Tibial nerve (tissue), 4 donors: ENCODE data around the gene OOSP2. TPM values are rescaled to one million over a fixed set of nuclear protein-coding genes. Genes with fewer than 3 reads are reported as not detected.

Experiments used
- DNase-seq, 2 donors: peaks; one replicate each; pipeline ENCODE4 v3.0.0-alpha.2; 2019; ENCODE audit warnings: low spot score in 2 of 2
- H3K27ac ChIP-seq, 4 donors: fragments of 200-600 bp; sonication (generic) in 3 of 4; one replicate each; pipeline ENCODE4 v1.5.1; 2017 to 2019; ENCODE audit warnings: mild to moderate bottlenecking in 1 of 4
- H3K27me3 ChIP-seq, 2 donors: fragments of 200-600 bp; sonication (generic) in 1 of 2; one replicate each; pipeline versions ENCODE4 v1.5.1 to v1.6.0; 2017 to 2019
- H3K36me3 ChIP-seq, 3 donors: fragments of 200-600 bp; sonication (generic); one replicate each; pipeline ENCODE4 v1.5.1; 2018 to 2019
- H3K4me1 ChIP-seq, 4 donors: fragments of 200-600 bp; sonication (generic) in 3 of 4; one replicate each; pipeline ENCODE4 v1.5.1; 2017 to 2019
- H3K4me3 ChIP-seq, 4 donors: fragments of 200-600 bp; sonication (generic) in 3 of 4; one replicate each; pipeline ENCODE4 v1.5.1; 2017 to 2019; ENCODE audit warnings: mild to moderate bottlenecking in 1 of 4, moderate library complexity in 1 of 4
- H3K9me3 ChIP-seq, 4 donors: fragments of 200-600 bp; sonication (generic) in 3 of 4; one replicate each; pipeline ENCODE4 v1.5.1; 2017 to 2019
- CTCF ChIP-seq, 5 experiments: fragments of 200-600 bp in 3 of 5; fragments of 450-650 bp in 2 of 5; sonication (generic) in 3 of 5; IDR thresholded peaks; one replicate each; pipeline ENCODE4 v1.5.1; 2016 to 2019; ENCODE audit warnings: antibody characterized with exemption in 5 of 5, mild to moderate bottlenecking in 3 of 5, moderate library complexity in 2 of 5
- EP300 ChIP-seq, 2 donors: sonication (generic); formaldehyde crosslinking; IDR thresholded peaks; one replicate each; pipeline ENCODE4 v1.6.1; 2017; ENCODE audit warnings: antibody characterized with exemption in 2 of 2, mild to moderate bottlenecking in 1 of 2
- POLR2A ChIP-seq, 2 donors: fragments of 450-650 bp; IDR thresholded peaks; one replicate each; pipeline ENCODE4 v1.6.1; 2017; ENCODE audit warnings: antibody characterized with exemption in 2 of 2, mild to moderate bottlenecking in 2 of 2, moderate library complexity in 2 of 2
- WGBS, 2 donors: methylation state at CpG; one replicate each; pipeline ENCODE4 v1.1.5; 2018; 5-methylcytosine and 5-hydroxymethylcytosine counted together
- total RNA-seq, 4 donors: library from RNA; depleted of rRNA; stranded (reverse); fragments of >200 nt; gene quantifications; one replicate each; pipeline ENCODE4 v1.1.0, GENCODE V29; 2016

The OOSP2 gene
- total RNA-seq, 4 donors from 2014 or later = not detected

- WGBS, 2 donors = 73 to 75% methylated on average over 3 of the region's 3 CpGs
- H3K27ac ChIP-seq = no peak overlapping the region
- no peak for DNase-seq
- no peaks in the 10 kb centered on the region for H3K4me1 ChIP-seq
- TF ChIP-seq CTCF (IDR thresholded peaks at IDR 0.05) (no peak), EP300 (IDR thresholded peaks at IDR 0.05) (no peak), POLR2A (IDR thresholded peaks at IDR 0.05) (no peak)
- no peaks in the 10 kb centered on the region for H3K27me3 ChIP-seq
- H3K9me3 ChIP-seq = no peaks in the 10 kb centered on the region
- H3K4me3 ChIP-seq = no peak overlapping the region
- no peaks in the 10 kb centered on the region for H3K36me3 ChIP-seq
Observed at GRCh38 chr11:60084631-60085273, 44.5 kb downstream of the OOSP2 start.

GRCh38 chr11:60085909-60086308 is 45.7 kb downstream of the OOSP2 start:
- no peaks in the 10 kb centered on the region for H3K27me3 ChIP-seq
- WGBS, 2 donors = 75 to 77% methylated on average over 2 of the region's 2 CpGs
- DNase-seq = no peak
- no peaks in the 10 kb centered on the region for H3K36me3 ChIP-seq
- no peak overlapping the region for H3K4me3 ChIP-seq
- TF ChIP-seq EP300 (IDR thresholded peaks at IDR 0.05) (no peak), CTCF (IDR thresholded peaks at IDR 0.05) (no peak), POLR2A (IDR thresholded peaks at IDR 0.05) (no peak)
- no peaks in the 10 kb centered on the region for H3K4me1 ChIP-seq
- H3K27ac ChIP-seq = no peak overlapping the region
- H3K9me3 ChIP-seq = no peaks in the 10 kb centered on the region

GRCh38 chr11:60087239-60087638 is 47.0 kb downstream of the OOSP2 start:
- TF ChIP-seq CTCF (IDR thresholded peaks at IDR 0.05) (no peak), EP300 (IDR thresholded peaks at IDR 0.05) (no peak), POLR2A (IDR thresholded peaks at IDR 0.05) (no peak)
- DNase-seq = no peak
- 77 to 86% methylated on average over 1 of the region's 1 CpG for WGBS, 2 donors

DNA sequence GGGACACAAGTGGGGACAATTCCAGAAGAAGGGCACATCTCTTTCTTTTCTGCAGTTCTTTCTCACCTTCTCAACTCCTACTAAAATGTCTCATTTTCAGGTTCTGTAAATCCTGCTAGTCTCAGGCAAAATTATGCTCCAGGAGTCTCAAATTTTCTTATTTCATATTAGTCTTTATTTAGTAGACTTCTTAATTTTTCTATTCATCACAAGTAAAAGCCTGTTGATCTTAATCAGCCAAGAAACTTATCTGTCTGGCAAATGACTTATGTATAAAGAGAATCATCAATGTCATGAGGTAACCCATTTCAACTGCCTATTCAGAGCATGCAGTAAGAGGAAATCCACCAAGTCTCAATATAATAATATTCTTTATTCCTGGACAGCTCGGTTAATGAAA is 48.2 kb downstream of the OOSP2 start, which contains the start of gene MS4A2:
MS4A2 (plus strand) TSS at position 301 of the 400 bp plus-strand sequence. CDS start 102 bp downstream, outside the sequence.
- Histone ChIP-seq H3K4me3 (no peak within 1 kb of the TSS), H3K9me3 (no peaks in the 10 kb centered on the region), H3K36me3 (no peaks in the 10 kb centered on the region), H3K27ac (no peak within 1 kb of the TSS), H3K4me1 (no peaks in the 10 kb centered on the region), H3K27me3 (no peaks in the 10 kb centered on the region)
- no peak for TF ChIP-seq EP300 (IDR thresholded peaks at IDR 0.05)
- TF ChIP-seq CTCF (IDR thresholded peaks at IDR 0.05) = no peak
- no peak for TF ChIP-seq POLR2A (IDR thresholded peaks at IDR 0.05)
- 89 to 94% methylated on average over 1 of the region's 1 CpG for WGBS, 2 donors
- DNase-seq = no peak

More at GRCh38 chr11:60087239-60087638, 47.0 kb downstream of the OOSP2 start:
- no peak overlapping the region for H3K27ac ChIP-seq
- no peaks in the 10 kb centered on the region for H3K36me3 ChIP-seq
- H3K27me3 ChIP-seq = no peaks in the 10 kb centered on the region
- H3K4me3 ChIP-seq = no peak overlapping the region
- no peaks in the 10 kb centered on the region for H3K9me3 ChIP-seq
- no peaks in the 10 kb centered on the region for H3K4me1 ChIP-seq

- H3K27me3 ChIP-seq = no peaks in the 10 kb centered on the region
- H3K4me1 ChIP-seq = no peaks in the 10 kb centered on the region
- H3K36me3 ChIP-seq = no peaks in the 10 kb centered on the region
- H3K9me3 ChIP-seq = no peaks in the 10 kb centered on the region
- H3K27ac ChIP-seq = no peak overlapping the region
- WGBS, 2 donors = 64% methylated on average over 4 of the region's 4 CpGs
- H3K4me3 ChIP-seq = no peak overlapping the region
- no peak for TF ChIP-seq POLR2A (IDR thresholded peaks at IDR 0.05)
- TF ChIP-seq EP300 (IDR thresholded peaks at IDR 0.05) = no peak
- TF ChIP-seq CTCF (IDR thresholded peaks at IDR 0.05) = no peak
- DNase-seq = no peak
Observed at GRCh38 chr11:60095477-60096120, 55.4 kb downstream of the OOSP2 start.
